SU-DHL-6 (cell line): ENCODE data around the gene SUMF1.

Source experiments
- H2AFZ ChIP-seq: fragments of 200-600 bp; sonication (generic); 2 replicates; pipeline ENCODE4 v1.6.1; 2014; ENCODE audit warnings: low read depth, mild to moderate bottlenecking, moderate library complexity, mixed read lengths, antibody characterized with exemption, low read length; ENCODE audit not compliant: severe bottlenecking
- H3F3A ChIP-seq: fragments of 200-600 bp; shearing (Covaris generic); 2 replicates; pipeline ENCODE4 v1.6.0; 2016; ENCODE audit warnings: antibody characterized with exemption, mild to moderate bottlenecking; ENCODE audit not compliant: insufficient read depth
- H3K27ac ChIP-seq: fragments of 200-600 bp; sonication (generic); 2 replicates; pipeline ENCODE4 v1.5.1; 2016; ENCODE audit warnings: low read depth, mild to moderate bottlenecking, low read length, moderate library complexity, mixed read lengths
- H3K27me3 ChIP-seq: fragments of 200-600 bp; sonication (generic), shearing (Covaris generic); 2 replicates; pipeline ENCODE4 v1.6.0; 2014; ENCODE audit warnings: mild to moderate bottlenecking, low read length
- H3K36me3 ChIP-seq: fragments of 200-600 bp; sonication (generic); 2 replicates; pipeline ENCODE4 v1.6.1; 2014; ENCODE audit warnings: mild to moderate bottlenecking, low read length, mixed read lengths
- H3K4me2 ChIP-seq: fragments of 300-600, 200-600 bp; shearing (Covaris generic), sonication (generic); 2 replicates; pipeline ENCODE4 v1.6.0; 2014; ENCODE audit warnings: low read length, low read depth, mild to moderate bottlenecking; ENCODE audit not compliant: poor library complexity, severe bottlenecking
- H3K4me3 ChIP-seq: fragments of 200-600 bp; sonication (generic); 2 replicates; pipeline ENCODE4 v1.5.1; 2014; ENCODE audit warnings: antibody characterized with exemption, low read length, mild to moderate bottlenecking, mixed read lengths; ENCODE audit not compliant: insufficient read depth, poor library complexity, severe bottlenecking
- H3K79me2 ChIP-seq: fragments of 200-600 bp; sonication (generic); 2 replicates; pipeline ENCODE4 v1.6.1; 2014; ENCODE audit warnings: mild to moderate bottlenecking, low read length, moderate library complexity; ENCODE audit not compliant: insufficient read depth
- H3K9ac ChIP-seq: fragments of 200-600 bp; sonication (generic); 2 replicates; pipeline ENCODE4 v1.7.0; 2014; ENCODE audit warnings: mild to moderate bottlenecking, low read length
- H3K9me2 ChIP-seq: fragments of 200-600 bp; sonication (generic); replicated peaks from 2 replicates; pipeline ENCODE4 v1.6.1; 2014; ENCODE audit warnings: low read length; ENCODE audit not compliant: insufficient read depth
- H3K9me3 ChIP-seq: fragments of 200-600 bp; sonication (generic); 2 replicates; pipeline ENCODE4 v1.6.1; 2014; ENCODE audit warnings: low read length, mixed read lengths; ENCODE audit not compliant: insufficient read depth
- H4K20me1 ChIP-seq: fragments of 200-600 bp; sonication (generic); 2 replicates; pipeline ENCODE4 v1.6.1; 2014; ENCODE audit warnings: low read depth, mild to moderate bottlenecking, antibody characterized with exemption, low read length, moderate library complexity, mixed read lengths
- CTCF ChIP-seq: fragments of 200-600 bp; sonication (generic); IDR thresholded peaks from one replicate; pipeline ENCODE4 v1.5.1; 2017; ENCODE audit warnings: antibody characterized with exemption, mild to moderate bottlenecking, low read length, moderate library complexity; ENCODE audit not compliant: insufficient read depth, poor library complexity, severe bottlenecking
- EZH2phosphoT487 ChIP-seq: fragments of 200-600 bp; sonication (generic), shearing (Covaris generic); conservative IDR thresholded peaks from 2 replicates; pipeline ENCODE4 v1.6.1; 2018; ENCODE audit warnings: mild to moderate bottlenecking, antibody characterized with exemption, low read length, moderate library complexity, mixed read lengths

Gene SUMF1

GRCh38 chr3:4376499-4376898 is 90.6 kb downstream of the SUMF1 start:
- TF ChIP-seq EZH2phosphoT487 (no peak), CTCF (no peak)
- H3K79me2 ChIP-seq, result no peaks in the 10 kb centered on the region
- H3K4me3 ChIP-seq, result no peak overlapping the region
- no peaks in the 10 kb centered on the region for H3K27me3 ChIP-seq
- H3K9me3 ChIP-seq, result peaks cover 12% of the 10 kb centered on the region; the same call in 1 of the 2 replicates
- no peaks in the 10 kb centered on the region for H4K20me1 ChIP-seq
- no peak overlapping the region for H3K9ac ChIP-seq
- peaks cover 15% of the 10 kb centered on the region for H3K36me3 ChIP-seq
- H3K9me2 ChIP-seq, result no peaks in the 10 kb centered on the region
- H3K4me2 ChIP-seq, result no peak overlapping the region
- no peak overlapping the region for H2AFZ ChIP-seq
- H3K27ac ChIP-seq, result no peak overlapping the region
- no peaks in the 10 kb centered on the region for H3F3A ChIP-seq

GRCh38 chr3:4375911-4376310 is 91.2 kb downstream of the SUMF1 start:
- H3K9me3 ChIP-seq, result peaks cover 12% of the 10 kb centered on the region; the same call in 1 of the 2 replicates
- no peaks in the 10 kb centered on the region for H4K20me1 ChIP-seq
- no peaks in the 10 kb centered on the region for H3K79me2 ChIP-seq
- no peak overlapping the region for H3K27ac ChIP-seq
- H3K4me3 ChIP-seq, result no peak overlapping the region
- H3K9ac ChIP-seq, result no peak overlapping the region
- TF ChIP-seq EZH2phosphoT487 (no peak), CTCF (no peak)
- peaks cover 15% of the 10 kb centered on the region for H3K36me3 ChIP-seq
- no peaks in the 10 kb centered on the region for H3K27me3 ChIP-seq
- H3K9me2 ChIP-seq, result no peaks in the 10 kb centered on the region
- H3K4me2 ChIP-seq, result no peak overlapping the region
- no peaks in the 10 kb centered on the region for H3F3A ChIP-seq
- H2AFZ ChIP-seq, result no peak overlapping the region

- H3K9me3 ChIP-seq, result peaks cover 12% of the 10 kb centered on the region; the same call in 1 of the 2 replicates
- H3K36me3 ChIP-seq, result peaks cover 15% of the 10 kb centered on the region
- no peaks in the 10 kb centered on the region for H3K79me2 ChIP-seq
- no peak overlapping the region for H3K9ac ChIP-seq
- H3K9me2 ChIP-seq, result no peaks in the 10 kb centered on the region
- no peak overlapping the region for H3K27ac ChIP-seq
- no peak overlapping the region for H3K4me2 ChIP-seq
- no peaks in the 10 kb centered on the region for H3K27me3 ChIP-seq
- no peaks in the 10 kb centered on the region for H3F3A ChIP-seq
- no peak overlapping the region for H2AFZ ChIP-seq
- no peak overlapping the region for H3K4me3 ChIP-seq
- H4K20me1 ChIP-seq, result no peaks in the 10 kb centered on the region
- TF ChIP-seq CTCF (no peak), EZH2phosphoT487 (no peak)
These were observed 93.4 kb downstream of the SUMF1 start for GRCh38 chr3:4373669-4374068.

- no peaks in the 10 kb centered on the region for H3K9me3 ChIP-seq
- no peak overlapping the region for H2AFZ ChIP-seq
- no peaks in the 10 kb centered on the region for H3K79me2 ChIP-seq
- H3K36me3 ChIP-seq, result no peaks in the 10 kb centered on the region
- TF ChIP-seq CTCF, result no peak
- TF ChIP-seq EZH2phosphoT487, result no peak
- no peak overlapping the region for H3K4me3 ChIP-seq
- H3K9ac ChIP-seq, result no peak overlapping the region
- no peaks in the 10 kb centered on the region for H3K9me2 ChIP-seq
- no peak overlapping the region for H3K27ac ChIP-seq
- H3K27me3 ChIP-seq, result no peaks in the 10 kb centered on the region
- no peak overlapping the region for H3K4me2 ChIP-seq
- no peaks in the 10 kb centered on the region for H3F3A ChIP-seq
- H4K20me1 ChIP-seq, result no peaks in the 10 kb centered on the region
These were observed 104.5 kb downstream of the SUMF1 start for GRCh38 chr3:4362523-4362922.
